ENCODE data around the gene IL27RA. TPM values are rescaled to one million over a fixed set of nuclear protein-coding genes. Genes with fewer than 3 reads are reported as not detected.

IL27RA gene
- polyA plus RNA-seq, 2 of the 4 experiments (the other 2 are of a cell fraction): 3.0 to 4.5 TPM

GRCh38 chr19:14081797-14082674 lies 50.5 kb downstream of the IL27RA start:
- Histone ChIP-seq H3K27ac (peak overlapping the region; percentile 73 to 85), H3K4me3 (peak overlapping the region; percentile 74), H3K9me3 (no peaks in the 10 kb centered on the region), H3K4me1 (peaks cover 9% of the 10 kb centered on the region; the same call in 1 of the 3 replicates), H3K4me2 (peak overlapping the region; percentile 97)
- TF ChIP-seq PHF8 (IDR thresholded peaks at IDR 0.05; ENCODE audit: borderline replicate concordance, low read depth) (peak; percentile 33; the same call in 1 of the 2 replicates), TFCP2L1 (CRISPR knock-in tag; IDR thresholded peaks at IDR 0.05) (no peak), POLR2A (IDR thresholded peaks at IDR 0.05; ENCODE audit: low read length) (no peak)
- CTCF ChIA-PET: interaction anchor here (0.5 to 6.0 kb wide), 6 partner anchors 9 to 63 kb away, joined by 3 to 38 read pairs (median 3); partner anchors contain the start of genes ASF1B, IL27RA and MISP3
- DNase-seq (ENCODE audit: low read depth in 1 of 2, low spot score in 1 of 2): no peak
- peak; percentile 33 to 54; a peak in 5 of 6 replicates for ATAC-seq
- WGBS (ENCODE audit: missing lambda C conversion rate): 11% methylated on average over 12 of the region's 24 CpGs
- FAIRE-seq: no peak
- POLR2A ChIA-PET: interaction anchor here (0.6 kb wide), 1 partner anchor 144 kb away, joined by 8 read pairs; no protein-coding TSS in a partner anchor

GRCh38 chr19:14082675-14082960 lies 51.1 kb downstream of the IL27RA start:
- WGBS (ENCODE audit: missing lambda C conversion rate): 0% methylated on average over 1 of the region's 1 CpG
- Histone ChIP-seq H3K4me3 (no peak overlapping the region), H3K27ac (no peak overlapping the region), H3K9me3 (no peaks in the 10 kb centered on the region), H3K4me1 (peaks cover 9% of the 10 kb centered on the region; the same call in 1 of the 3 replicates), H3K4me2 (no peak overlapping the region)
- ATAC-seq: no peak
- ChIA-PET POLR2A (no interaction called here), CTCF (interaction anchor here (1.1 to 6.0 kb wide), 3 partner anchors 10 to 54 kb away, joined by 3 to 38 read pairs (median 14); partner anchors contain the start of genes ASF1B and MISP3)
- FAIRE-seq: no peak
- DNase-seq (ENCODE audit: low read depth in 1 of 2, low spot score in 1 of 2): no peak
- TF ChIP-seq CTCF (IDR thresholded peaks at IDR 0.05) (no peak), FOSB (CRISPR knock-in tag; IDR thresholded peaks at IDR 0.05) (no peak), EHMT2 (IDR thresholded peaks at IDR 0.05; ENCODE audit: low read depth) (no peak), TFCP2L1 (CRISPR knock-in tag; IDR thresholded peaks at IDR 0.05) (no peak)

GRCh38 chr19:14085309-14085995 lies 53.9 kb downstream of the IL27RA start, which contains the start of gene C19orf67:
C19orf67 (minus strand) TSS chr19:14085783; CDS start chr19:14085627, 156 bp downstream.
- WGBS (ENCODE audit: missing lambda C conversion rate): 91% methylated on average over 29 of the region's 54 CpGs
- CTCF ChIA-PET: interaction anchor here (1.3 to 6.0 kb wide), 3 partner anchors 10 to 320 kb away, joined by 3 to 38 read pairs (median 9); partner anchors contain the start of gene MISP3
- peaks cover 3% of the 10 kb centered on the region; the same call in 1 of the 3 replicates for H3K4me1 ChIP-seq
- H3K4me2 ChIP-seq: no peak within 1 kb of the TSS
- FAIRE-seq: no peak
- no peak within 1 kb of the TSS for H3K27ac ChIP-seq
- POLR2A ChIA-PET: no interaction called here
- no peak for TF ChIP-seq CBX2 (IDR thresholded peaks at IDR 0.05; ENCODE audit: borderline replicate concordance, low read depth)
- H3K4me3 ChIP-seq: no peak within 1 kb of the TSS
- ATAC-seq: no peak
- no peaks in the 10 kb centered on the region for H3K9me3 ChIP-seq
- no peak for DNase-seq (ENCODE audit: low read depth in 1 of 2, low spot score in 1 of 2)

- no peak for FAIRE-seq
- no peak for TF ChIP-seq JUNB (IDR thresholded peaks at IDR 0.05)
- TF ChIP-seq GATA3 (IDR thresholded peaks at IDR 0.05; ENCODE audit: borderline replicate concordance): no peak
- TF ChIP-seq EHF (CRISPR knock-in tag; IDR thresholded peaks at IDR 0.05): no peak
- TF ChIP-seq KDM1A (IDR thresholded peaks at IDR 0.05; ENCODE audit: low read depth): no peak
- no peak for TF ChIP-seq EHMT2 (IDR thresholded peaks at IDR 0.05; ENCODE audit: low read depth)
- no peak for TF ChIP-seq POLR2AphosphoS2 (conservative IDR thresholded peaks at IDR 0.05; ENCODE audit: low read length)
- no peak for TF ChIP-seq KDM5A (IDR thresholded peaks at IDR 0.05)
- no peak for TF ChIP-seq TFCP2L1 (CRISPR knock-in tag; IDR thresholded peaks at IDR 0.05)
- no peak for TF ChIP-seq SMC3 (IDR thresholded peaks at IDR 0.05)
- TF ChIP-seq RARB (CRISPR knock-in tag; IDR thresholded peaks at IDR 0.05): no peak
- no peak for TF ChIP-seq NFE2L2 (conservative IDR thresholded peaks at IDR 0.05; ENCODE audit: low read length)
- H3K4me3 ChIP-seq: no peak overlapping the region
- 0 out of 3 replicates have a peak, but pooled peaks cover 3% of the 10 kb centered on the region for H3K4me1 ChIP-seq
- ATAC-seq: no peak
- no peak overlapping the region for H3K27ac ChIP-seq
- DNase-seq (ENCODE audit: low read depth in 1 of 2, low spot score in 1 of 2): no peak
- CTCF ChIA-PET: interaction anchor here (2.8 to 6.0 kb wide), 2 partner anchors 11 to 14 kb away, joined by 9 to 38 read pairs; partner anchors contain the start of gene MISP3
- H3K4me2 ChIP-seq: no peak overlapping the region
- WGBS (ENCODE audit: missing lambda C conversion rate): 89% methylated on average over 5 of the region's 5 CpGs
- POLR2A ChIA-PET: no interaction called here
- H3K9me3 ChIP-seq: no peaks in the 10 kb centered on the region
Measured at GRCh38 chr19:14086098-14086497, 54.5 kb downstream of the IL27RA start.

Data from A549 (cell line).